SK-N-SH (cell line): ENCODE results near the gene TMEM9. TPM values are rescaled to one million over a fixed set of nuclear protein-coding genes. Genes with fewer than 3 reads are reported as not detected.

Experiments
- CTCF ChIA-PET: fragments of 300-600, 350-600 bp; formaldehyde crosslinking; extraction: SDS; loops from one replicate; lab custom pipeline; 2021; lab: Yijun Ruan, JAX
- POLR2A ChIA-PET: fragments of 350-600 bp; sonication (Branson Sonifier 250); formaldehyde crosslinking; extraction: SDS; loops from one replicate; lab custom pipeline; 2020; ENCODE audit warnings: antibody characterized with exemption, inconsistent platforms; lab: Yijun Ruan, JAX
- DNase-seq: peaks from one replicate; pipeline ENCODE4 v3.0.0; 2012
- H2AFZ ChIP-seq: fragments of 200-600 bp; sonication (generic); 2 replicates; pipeline ENCODE4 v1.8.1; 2016; ENCODE audit warnings: antibody characterized with exemption, mild to moderate bottlenecking, low read depth
- H3F3A ChIP-seq: fragments of 200-600 bp; sonication (generic); replicated peaks from 2 replicates; pipeline ENCODE3; 2016; ENCODE audit warnings: antibody characterized with exemption, mild to moderate bottlenecking; ENCODE audit not compliant: insufficient read depth
- H3K27ac ChIP-seq, 2 experiments: fragments of 200-500 bp in 1 of 2; fragments of 200-600 bp in 1 of 2; sonication (Bioruptor generic) in 1 of 2; sonication (generic), shearing (Covaris generic) in 1 of 2; 2 replicates each; pipeline versions ENCODE4 v1.5.1 to v1.6.1; 2014 to 2016; ENCODE audit warnings: low read depth in 2 of 2, inconsistent platforms in 1 of 2, low read length in 1 of 2, mild to moderate bottlenecking in 1 of 2, mixed read lengths in 1 of 2
- H3K27me3 ChIP-seq: fragments of 200-600 bp; sonication (generic), shearing (Covaris generic); 2 replicates; pipeline ENCODE4 v1.6.1; 2016; ENCODE audit warnings: mixed run types; ENCODE audit not compliant: insufficient read depth
- H3K36me3 ChIP-seq, 2 experiments: fragments of 200-500 bp in 1 of 2; fragments of 200-600 bp in 1 of 2; sonication (Bioruptor generic) in 1 of 2; sonication (generic) in 1 of 2; replicated peaks in 1 of 2; 2 replicates each; pipeline versions ENCODE3 to v1.5.1; 2014 to 2016; ENCODE audit warnings: low read length in 1 of 2, mild to moderate bottlenecking in 1 of 2; ENCODE audit not compliant: insufficient read depth in 2 of 2, control insufficient read depth in 1 of 2
- H3K4me1 ChIP-seq, 2 experiments: fragments of 200-500 bp in 1 of 2; fragments of 200-600 bp in 1 of 2; sonication (Bioruptor generic) in 1 of 2; sonication (generic), shearing (Covaris generic) in 1 of 2; 2 replicates each; pipeline versions ENCODE4 v1.5.1 to v1.6.1; 2014 to 2016; ENCODE audit warnings: low read depth in 1 of 2, low read length in 1 of 2, mixed run types in 1 of 2; ENCODE audit not compliant: insufficient read depth in 2 of 2, control insufficient read depth in 1 of 2
- H3K4me2 ChIP-seq: fragments of 200-600 bp; sonication (generic), shearing (Covaris generic); 2 replicates; pipeline ENCODE4 v1.6.1; 2017; ENCODE audit warnings: mixed run types
- H3K4me3 ChIP-seq, 2 experiments: fragments of 200-500 bp in 1 of 2; fragments of 200-600 bp in 1 of 2; sonication (Bioruptor generic) in 1 of 2; sonication (generic), shearing (Covaris generic) in 1 of 2; 2 replicates each; pipeline versions ENCODE4 v1.5.1 to v1.8.1; 2014 to 2016; ENCODE audit warnings: low read depth in 2 of 2, inconsistent platforms in 1 of 2, low read length in 1 of 2, mild to moderate bottlenecking in 1 of 2, mixed read lengths in 1 of 2, moderate library complexity in 1 of 2
- H3K79me2 ChIP-seq: fragments of 200-600 bp; sonication (generic); 2 replicates; pipeline ENCODE4 v1.8.1; 2017; ENCODE audit warnings: mild to moderate bottlenecking; ENCODE audit not compliant: insufficient read depth
- H3K9ac ChIP-seq: fragments of 200-600 bp; sonication (generic); 2 replicates; pipeline ENCODE4 v1.6.1; 2017; ENCODE audit warnings: mixed run types
- H3K9me2 ChIP-seq: fragments of 200-600 bp; sonication (generic); 2 replicates; pipeline ENCODE4 v1.6.1; 2017; ENCODE audit warnings: mixed run types
- H3K9me3 ChIP-seq: fragments of 200-600 bp; sonication (generic); 2 replicates; pipeline ENCODE4 v1.6.1; 2017; ENCODE audit warnings: mixed run types, mild to moderate bottlenecking, moderate library complexity
- H4K20me1 ChIP-seq: fragments of 200-600 bp; sonication (generic); 2 replicates; pipeline ENCODE4 v1.6.1; 2017; ENCODE audit warnings: mild to moderate bottlenecking, mixed run types; ENCODE audit not compliant: insufficient read depth
- CHD2 ChIP-seq: fragments of 150-350 bp; IDR thresholded peaks from 2 replicates; pipeline ENCODE4 v1.6.1; 2018; ENCODE audit warnings: low read length; ENCODE audit not compliant: partially characterized antibody
- ELF1 ChIP-seq: IDR thresholded peaks from 2 replicates; pipeline ENCODE4 v1.4.0; 2012
- EP300 ChIP-seq, 2 experiments: IDR thresholded peaks; 2 replicates each; pipeline versions ENCODE4 v1.4.0 to v1.6.1; 2012; ENCODE audit warnings: borderline replicate concordance in 1 of 2, low read depth in 1 of 2, low read length in 1 of 2
- FOXM1 ChIP-seq: IDR thresholded peaks from 2 replicates; pipeline ENCODE4 v1.4.0; 2012; ENCODE audit warnings: low read depth, mild to moderate bottlenecking
- GABPA ChIP-seq: IDR thresholded peaks from 2 replicates; pipeline ENCODE4 v1.4.0; 2012; ENCODE audit warnings: low read depth, mild to moderate bottlenecking
- IRF3 ChIP-seq: fragments of 150-350 bp; IDR thresholded peaks from 2 replicates; pipeline ENCODE4 v1.6.1; 2016; ENCODE audit warnings: mild to moderate bottlenecking, low read depth, low read length
- JUND ChIP-seq: IDR thresholded peaks from 2 replicates; pipeline ENCODE4 v1.4.0; 2012
- MEF2A ChIP-seq: IDR thresholded peaks from 2 replicates; pipeline ENCODE4 v1.4.0; 2012; ENCODE audit warnings: low read depth, borderline replicate concordance
- NFIC ChIP-seq: IDR thresholded peaks from 2 replicates; pipeline ENCODE4 v1.4.0; 2012; ENCODE audit warnings: borderline replicate concordance
- RCOR1 ChIP-seq: fragments of 150-350 bp; IDR thresholded peaks from 2 replicates; pipeline ENCODE4 v1.6.1; 2017; ENCODE audit warnings: antibody characterized with exemption, low read length
- SMC3 ChIP-seq: IDR thresholded peaks from 2 replicates; pipeline ENCODE4 v1.6.1; 2012; ENCODE audit warnings: low read depth, low read length, improper control_type of control experiment
- TAF1 ChIP-seq: IDR thresholded peaks from 2 replicates; pipeline ENCODE4 v1.6.1; 2012; ENCODE audit warnings: low read depth, mild to moderate bottlenecking, low read length, moderate library complexity, borderline replicate concordance
- TCF12 ChIP-seq: IDR thresholded peaks from 2 replicates; pipeline ENCODE4 v1.4.0; 2012
- YY1 ChIP-seq: IDR thresholded peaks from 2 replicates; pipeline ENCODE4 v1.4.0; 2012; ENCODE audit warnings: low read depth, mild to moderate bottlenecking
- WGBS: methylation state at CpG from one replicate; pipeline ENCODE4 v1.1.6; 2017; ENCODE audit warnings: low lambda C conversion rate; 5-methylcytosine and 5-hydroxymethylcytosine counted together
- polyA plus RNA-seq, 3 experiments: library from polyadenylated mRNA; depleted of rRNA; stranded (reverse); fragments of >200 nt; gene quantifications; 2 replicates each; pipeline ENCODE4 v1.2.3, GENCODE V29; 2012
- TF ChIP-seq, protein P1 (sequence below): IDR thresholded peaks from 2 replicates; pipeline ENCODE4; 2012

The TMEM9 gene
- polyA plus RNA-seq, 1 of the 3 experiments (the other 2 are of a cell fraction) = 126 TPM

GRCh38 chr1:201181323-201181722 is 27.0 kb upstream of the TMEM9 start:
- 80% methylated on average over 1 of the region's 1 CpG for WGBS
- TF ChIP-seq IRF3 (no peak), FOXM1 (no peak), ELF1 (no peak), TCF12 (no peak), YY1 (no peak), GABPA (no peak), JUND (no peak)
- TF ChIP-seq, protein P1, sequence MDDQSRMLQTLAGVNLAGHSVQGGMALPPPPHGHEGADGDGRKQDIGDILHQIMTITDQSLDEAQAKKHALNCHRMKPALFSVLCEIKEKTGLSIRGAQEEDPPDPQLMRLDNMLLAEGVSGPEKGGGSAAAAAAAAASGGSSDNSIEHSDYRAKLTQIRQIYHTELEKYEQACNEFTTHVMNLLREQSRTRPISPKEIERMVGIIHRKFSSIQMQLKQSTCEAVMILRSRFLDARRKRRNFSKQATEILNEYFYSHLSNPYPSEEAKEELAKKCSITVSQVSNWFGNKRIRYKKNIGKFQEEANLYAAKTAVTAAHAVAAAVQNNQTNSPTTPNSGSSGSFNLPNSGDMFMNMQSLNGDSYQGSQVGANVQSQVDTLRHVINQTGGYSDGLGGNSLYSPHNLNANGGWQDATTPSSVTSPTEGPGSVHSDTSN = no peak
- CTCF ChIA-PET = interaction anchor here (0.9 to 1.5 kb wide), 2 partner anchors 9 to 41 kb away, joined by 3 read pairs; no protein-coding TSS in a partner anchor

GRCh38 chr1:201180901-201181300 is 26.6 kb upstream of the TMEM9 start:
- Histone ChIP-seq H2AFZ (no peak overlapping the region), H3K9me3 (no peaks in the 10 kb centered on the region), H3K4me3 (no peak overlapping the region), H3F3A (no peaks in the 10 kb centered on the region), H3K27ac (no peak overlapping the region), H3K9me2 (no peaks in the 10 kb centered on the region), H3K79me2 (no peaks in the 10 kb centered on the region), H4K20me1 (no peaks in the 10 kb centered on the region), H3K27me3 (no peaks in the 10 kb centered on the region), H3K36me3 (no peaks in the 10 kb centered on the region), H3K4me1 (peaks cover 10 to 16% of the 10 kb centered on the region in 2 experiments; a peak in 3 of 4 replicates), H3K9ac (no peak overlapping the region), H3K4me2 (no peak overlapping the region)
- 75% methylated on average over 4 of the region's 6 CpGs for WGBS
- CTCF ChIA-PET = interaction anchor here (0.9 to 1.5 kb wide), 2 partner anchors 8 to 41 kb away, joined by 3 read pairs; no protein-coding TSS in a partner anchor
- no peak for TF ChIP-seq NFIC
- no peak for TF ChIP-seq GABPA
- no peak for TF ChIP-seq SMC3
- TF ChIP-seq TAF1 = no peak
- TF ChIP-seq EP300 (IDR thresholded peaks at IDR 0.05; ENCODE audit: borderline replicate concordance in 1 of 2, low read depth in 1 of 2, low read length in 1 of 2) = no peak
- TF ChIP-seq CHD2 = no peak
- no peak for TF ChIP-seq MEF2A
- TF ChIP-seq RCOR1 = no peak
- TF ChIP-seq TCF12 = no peak
- no peak for DNase-seq
- POLR2A ChIA-PET = no interaction called here

More at GRCh38 chr1:201181323-201181722, 27.0 kb upstream of the TMEM9 start:
- H3K9me2 ChIP-seq = no peaks in the 10 kb centered on the region
- DNase-seq = no peak
- peaks cover 10 to 16% of the 10 kb centered on the region in 2 experiments; a peak in 3 of 4 replicates for H3K4me1 ChIP-seq
- H3K9me3 ChIP-seq = no peaks in the 10 kb centered on the region
- no peak overlapping the region for H3K9ac ChIP-seq
- H3K4me3 ChIP-seq = no peak overlapping the region
- H3K79me2 ChIP-seq = no peaks in the 10 kb centered on the region
- no peaks in the 10 kb centered on the region for H3K27me3 ChIP-seq
- POLR2A ChIA-PET = no interaction called here
- no peaks in the 10 kb centered on the region for H3K36me3 ChIP-seq
- no peaks in the 10 kb centered on the region for H3F3A ChIP-seq
- no peak overlapping the region for H3K27ac ChIP-seq
- no peak overlapping the region for H2AFZ ChIP-seq
- no peaks in the 10 kb centered on the region for H4K20me1 ChIP-seq
- H3K4me2 ChIP-seq = no peak overlapping the region
